NOMO-1 treated with DMSO at 0.1 percent for 48 hours (cell line): ENCODE measurements around the gene RNF5.
A peak's percentile ranks its signal among the peaks of the same experiment; 100 is the strongest.
"Not testable (repeated sequence)": the region's sequence is repeated elsewhere in the genome, so short reads cannot be mapped to it uniquely, and the experiment has no call there.

Experiments used
- DNase-seq: peaks from one replicate; lab custom pipeline; 2025; ENCODE audit not compliant: unreplicated experiment; lab: John Stamatoyannopoulos, UW

RNF5 gene

GRCh38 chr6:32177788-32178546 lies at the start of gene RNF5:
RNF5 (plus strand) TSS chr6:32178405; CDS start chr6:32178512, 107 bp downstream.
- peak; percentile 100 for DNase-seq

- DNase-seq = no peak
Observed at GRCh38 chr6:32128751-32129296, 49.4 kb upstream of the RNF5 start.

- no peak for DNase-seq
Observed at GRCh38 chr6:32129297-32130088, 48.7 kb upstream of the RNF5 start.

- DNase-seq = no peak
Observed at GRCh38 chr6:32131439-32131948, 46.7 kb upstream of the RNF5 start.

- DNase-seq = no peak
Observed at GRCh38 chr6:32132110-32132509, 46.1 kb upstream of the RNF5 start.

- no peak for DNase-seq
Observed at GRCh38 chr6:32133786-32134185, 44.4 kb upstream of the RNF5 start.

GRCh38 chr6:32137454-32137853 lies 40.8 kb upstream of the RNF5 start:
- DNase-seq = no peak

GRCh38 chr6:32139590-32139989 lies 38.6 kb upstream of the RNF5 start:
- DNase-seq = no peak

GRCh38 chr6:32140420-32141046 lies 37.7 kb upstream of the RNF5 start:
- no peak for DNase-seq

GRCh38 chr6:32144238-32144637 lies 34.0 kb upstream of the RNF5 start:
- DNase-seq = not testable (repeated sequence)

GRCh38 chr6:32146287-32146686 lies 31.9 kb upstream of the RNF5 start:
- no peak for DNase-seq

GRCh38 chr6:32146687-32147086 lies 31.5 kb upstream of the RNF5 start:
- DNase-seq = no peak

- DNase-seq = no peak
Observed at GRCh38 chr6:32147401-32148132, 30.6 kb upstream of the RNF5 start.

GRCh38 chr6:32148289-32149091 lies 29.7 kb upstream of the RNF5 start:
- DNase-seq = no peak

GRCh38 chr6:32149092-32149755 lies 29.0 kb upstream of the RNF5 start:
- no peak for DNase-seq

GRCh38 chr6:32149932-32150870 lies 28.0 kb upstream of the RNF5 start:
- DNase-seq = no peak

GRCh38 chr6:32151181-32151862 lies 26.9 kb upstream of the RNF5 start:
- no peak for DNase-seq
